Islet precursor cell (in vitro differentiated cells): ENCODE measurements around the gene POFUT2.
"Not testable (repeated sequence)": the region's sequence is repeated elsewhere in the genome, so short reads cannot be mapped to it uniquely, and the experiment has no call there.

Experiments used
- DNase-seq: peaks from one replicate; pipeline ENCODE4 v3.0.0-alpha.2; 2018

The POFUT2 gene

GRCh38 chr21:45325206-45326168, 37.8 kb upstream of the POFUT2 start:
- DNase-seq = peak; percentile 50

DNA sequence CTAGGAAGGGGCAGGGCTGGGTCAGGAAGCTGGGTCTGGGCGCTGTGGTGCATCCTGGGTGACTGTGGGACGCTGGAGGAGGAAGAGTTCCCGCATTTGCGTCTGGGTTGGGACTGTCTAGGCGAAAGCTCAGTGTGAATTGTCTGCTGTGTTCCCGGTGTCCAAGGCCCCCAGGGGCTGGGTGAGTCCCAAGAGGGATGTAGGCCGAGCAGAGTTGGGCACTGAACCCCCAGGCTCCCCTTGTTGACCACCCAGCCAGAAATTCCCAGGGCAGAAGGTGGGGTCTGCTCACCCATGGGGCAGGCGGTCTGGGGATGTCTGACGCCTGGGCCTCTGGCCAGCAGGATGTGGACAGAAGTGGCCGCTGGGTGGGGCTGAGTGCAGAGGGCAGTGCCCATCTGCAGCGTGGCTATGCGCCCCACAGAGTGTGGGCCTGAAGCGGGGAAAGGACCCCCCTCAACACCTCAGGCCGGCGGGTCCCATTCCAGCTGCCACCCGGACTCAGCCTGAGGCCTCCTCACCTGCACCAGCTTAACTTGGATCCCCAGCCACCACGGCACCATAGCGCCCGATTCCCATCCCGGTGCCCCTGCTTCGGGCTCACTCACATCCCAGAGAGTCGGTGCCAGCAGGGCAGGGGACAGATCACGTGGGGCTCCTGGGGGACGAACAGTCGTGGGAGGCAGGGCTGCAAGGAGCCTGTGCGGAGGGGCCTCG, 37.0 kb upstream of the POFUT2 start:
- DNase-seq = peak; percentile 80

GRCh38 chr21:45323487-45324311, 36.0 kb upstream of the POFUT2 start:
- DNase-seq = peak; percentile 58

GRCh38 chr21:45322960-45323461, 35.3 kb upstream of the POFUT2 start:
- peak; percentile 60 for DNase-seq

GRCh38 chr21:45322231-45322959, 34.7 kb upstream of the POFUT2 start:
- DNase-seq = no peak

GRCh38 chr21:45320261-45321025, 32.7 kb upstream of the POFUT2 start:
- no peak for DNase-seq

- DNase-seq = peak; percentile 85
Measured at GRCh38 chr21:45319461-45320211, 31.9 kb upstream of the POFUT2 start.

DNA sequence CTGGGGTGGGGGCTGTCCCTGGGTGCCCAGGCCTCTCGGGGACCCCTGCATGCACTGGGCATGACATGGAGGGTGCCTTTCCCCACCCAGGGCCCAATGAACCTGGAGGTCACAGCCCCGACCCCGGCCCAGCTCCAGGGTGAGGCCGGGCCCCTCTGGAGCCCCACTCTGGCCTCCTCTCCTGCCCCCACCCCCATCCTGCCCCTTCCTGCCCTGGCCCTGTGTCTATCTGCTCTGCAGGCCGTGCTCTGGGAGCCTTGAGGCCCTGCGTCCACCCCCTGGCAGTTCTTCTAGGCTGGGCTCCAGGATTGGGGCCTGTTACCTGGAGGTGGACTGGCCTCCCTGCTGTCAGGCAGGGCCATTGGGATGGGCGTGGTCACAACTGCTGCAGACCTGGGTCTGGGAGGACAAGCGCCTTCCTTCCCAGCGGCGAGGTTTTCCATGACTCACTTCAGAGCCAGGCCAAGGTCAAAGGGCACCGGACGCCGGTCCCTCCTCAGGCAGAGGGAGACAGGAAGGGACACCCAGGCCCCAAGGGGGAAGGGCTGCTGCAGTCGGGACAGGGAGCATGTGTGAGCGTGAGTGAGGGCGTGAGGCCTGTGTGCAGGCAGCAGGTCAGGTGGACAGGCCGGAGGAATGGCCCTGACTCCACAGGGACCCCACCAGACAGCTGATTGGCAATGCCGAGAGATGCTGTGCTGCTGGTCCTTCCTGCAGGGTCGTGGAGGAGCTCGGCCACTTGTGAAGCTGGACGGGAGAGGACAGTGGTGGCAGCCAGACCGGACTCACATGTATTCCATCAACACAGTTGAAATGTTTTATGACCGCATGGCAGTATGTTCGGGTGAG, 31.1 kb upstream of the POFUT2 start:
- DNase-seq = peak; percentile 98

DNA sequence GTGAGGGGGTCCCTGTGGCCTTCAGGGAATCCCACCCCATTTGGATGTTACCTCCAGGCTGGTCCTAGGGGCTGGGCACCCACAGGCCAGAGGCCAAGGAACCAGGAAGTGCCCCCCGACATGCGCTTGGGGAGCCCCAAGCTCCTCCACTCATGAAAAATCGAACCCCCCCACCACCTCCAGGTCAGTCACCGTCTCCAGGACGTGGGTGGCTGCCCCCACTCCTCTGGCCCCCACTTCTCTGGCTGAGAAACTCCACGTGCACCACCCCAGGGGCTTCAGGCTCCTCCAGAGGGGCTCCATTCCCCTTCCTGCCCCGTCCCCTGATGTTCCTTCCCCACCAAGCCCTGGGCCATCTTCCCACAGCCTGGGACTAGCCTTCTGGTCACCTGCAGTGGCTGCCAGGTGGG, 30.5 kb upstream of the POFUT2 start:
- DNase-seq = no peak

GRCh38 chr21:45317398-45318145, 29.9 kb upstream of the POFUT2 start:
- DNase-seq = peak; percentile 88

DNA sequence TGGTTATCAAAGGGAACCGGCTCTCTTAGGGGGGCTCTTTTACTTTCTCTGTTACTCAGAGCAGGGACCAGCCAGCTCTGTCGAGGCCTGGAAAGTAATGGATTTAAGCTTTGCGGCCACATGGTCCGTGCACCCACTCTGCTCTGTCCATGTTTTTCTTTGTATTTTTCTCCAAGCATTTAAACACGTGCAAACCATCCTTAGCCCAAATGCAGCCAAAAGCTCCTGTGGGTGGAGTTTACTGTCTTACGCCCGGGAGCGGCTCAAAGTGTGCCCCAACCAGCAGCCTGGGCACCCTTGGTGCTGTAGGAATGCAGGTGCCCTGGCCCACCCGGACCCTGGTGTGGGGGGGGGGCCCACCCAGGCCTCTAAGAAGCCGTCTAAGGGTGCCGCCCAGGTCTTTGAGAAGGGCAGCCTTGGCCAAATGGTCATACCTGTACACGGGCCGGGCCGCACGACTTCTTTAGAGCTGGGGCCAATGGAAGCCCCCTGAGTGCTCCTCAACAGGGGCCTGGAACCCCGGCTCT, 29.2 kb upstream of the POFUT2 start:
- DNase-seq = peak; percentile 41

GRCh38 chr21:45315676-45316470, 28.2 kb upstream of the POFUT2 start:
- not testable (repeated sequence) for DNase-seq

GRCh38 chr21:45313682-45314081, 26.0 kb upstream of the POFUT2 start:
- no peak for DNase-seq

DNA sequence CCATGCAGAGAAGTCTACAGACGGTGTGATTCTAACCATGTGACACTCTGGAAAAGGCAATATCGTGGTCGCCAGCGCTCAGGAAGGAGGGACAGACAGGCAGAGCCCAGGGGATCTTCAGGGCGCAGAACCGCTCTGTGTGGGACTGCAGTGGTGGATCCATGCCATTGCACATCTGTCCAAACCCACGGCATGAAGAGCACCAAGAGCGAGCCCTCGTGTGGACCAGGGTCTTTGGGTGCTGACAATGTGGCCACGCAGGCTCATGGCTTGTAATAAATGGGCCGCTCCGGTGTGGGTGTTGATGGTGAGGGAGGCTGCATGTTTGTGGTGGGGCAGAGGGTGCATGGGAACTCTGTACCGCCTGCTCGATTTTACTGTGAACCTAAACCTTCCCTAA, 25.3 kb upstream of the POFUT2 start:
- DNase-seq = peak; percentile 43

DNA sequence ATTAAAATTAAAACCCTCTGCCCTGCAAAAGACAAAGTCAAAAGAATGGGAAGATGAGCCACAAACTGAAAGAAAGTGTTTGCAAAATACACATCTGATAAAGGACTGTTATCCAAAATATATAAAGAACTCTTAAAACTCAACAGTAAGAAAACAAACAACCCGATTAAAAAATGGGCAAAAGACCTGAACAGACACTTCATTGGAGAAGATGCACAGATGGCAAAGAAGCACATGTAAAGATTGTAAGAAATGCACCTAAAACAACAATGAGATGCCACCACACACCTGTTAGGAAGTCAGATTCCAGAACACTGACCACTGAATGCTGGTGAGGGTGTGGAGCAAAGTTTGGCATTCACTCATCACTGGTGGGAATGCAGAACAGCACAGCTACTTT, 24.6 kb upstream of the POFUT2 start:
- DNase-seq = no peak

- peak; percentile 42 for DNase-seq
Measured at GRCh38 chr21:45310459-45310858, 22.8 kb upstream of the POFUT2 start.

GRCh38 chr21:45309987-45310381, 22.3 kb upstream of the POFUT2 start:
- peak; percentile 26 for DNase-seq
